ENCODE measurements around the gene SPCS1.

The SPCS1 gene

DNA sequence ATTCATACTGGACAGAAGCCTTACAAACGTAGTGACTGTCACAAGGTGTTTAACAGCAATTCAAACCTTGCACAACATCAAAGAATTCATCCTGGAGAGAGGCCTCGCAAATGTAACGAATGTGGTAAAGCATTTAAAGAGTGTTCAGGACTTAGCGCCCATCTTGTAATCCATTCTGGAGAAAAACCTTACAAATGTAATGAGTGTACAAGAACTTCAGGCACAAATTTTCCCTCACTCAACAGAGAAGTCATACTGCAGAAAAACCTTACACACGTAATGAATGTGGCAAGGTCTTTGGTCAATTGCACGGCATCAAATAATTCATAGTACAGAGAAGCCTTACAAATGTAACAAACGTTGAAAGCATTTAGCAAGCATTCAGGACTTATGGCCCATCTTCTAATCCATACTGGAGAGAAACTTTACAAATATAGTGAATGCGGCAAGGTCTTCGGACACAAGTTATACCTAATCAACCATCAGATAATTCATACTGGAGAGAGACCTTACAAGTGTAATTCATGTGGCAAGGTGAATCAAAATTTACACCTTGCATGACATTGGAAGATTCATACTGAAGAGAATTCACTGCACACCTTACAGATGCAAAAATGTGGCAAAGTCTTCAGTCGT lies 27.5 kb downstream of the SPCS1 start:
- Histone ChIP-seq H3K4me1 (ENCODE audit: control insufficient read depth, insufficient read depth, low read length) (no peaks in the 10 kb centered on the region), H3K4me3 (ENCODE audit: low read depth, low read length) (no peak overlapping the region), H3K9me3 (ENCODE audit: control insufficient read depth, insufficient read depth, low read length) (peaks cover 2% of the 10 kb centered on the region; the same call in 1 of the 2 replicates), H3K36me3 (ENCODE audit: control insufficient read depth, insufficient read depth, low read length) (peaks cover 59% of the 10 kb centered on the region), H3K9ac (ENCODE audit: low read depth, low read length) (no peak overlapping the region), H3K27ac (ENCODE audit: low read depth, low read length) (no peak overlapping the region), H3K27me3 (ENCODE audit: control insufficient read depth, insufficient read depth, low read length) (no peaks in the 10 kb centered on the region)

DNA sequence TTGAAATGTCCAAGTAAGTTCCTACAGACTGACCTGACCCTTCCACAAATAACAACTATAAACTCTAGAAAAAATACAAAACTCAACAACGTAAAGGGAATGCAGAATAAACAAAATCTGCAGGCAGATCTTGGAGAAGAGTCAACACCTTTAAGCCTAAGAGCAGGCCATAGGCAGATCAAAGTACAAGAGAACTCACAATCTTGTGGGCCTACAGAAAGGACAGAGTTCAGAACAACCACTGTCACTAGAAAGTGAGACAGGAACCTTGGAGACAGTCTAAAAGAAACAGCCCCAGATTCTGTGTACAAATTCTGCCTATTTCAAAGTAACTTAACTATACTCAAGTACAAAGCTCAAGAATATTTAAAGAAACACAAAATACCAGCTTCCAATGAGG lies 33.8 kb downstream of the SPCS1 start:
- Histone ChIP-seq H3K4me3 (ENCODE audit: low read depth, low read length) (no peak overlapping the region), H3K36me3 (ENCODE audit: control insufficient read depth, insufficient read depth, low read length) (peaks cover 86% of the 10 kb centered on the region), H3K9me3 (ENCODE audit: control insufficient read depth, insufficient read depth, low read length) (no peaks in the 10 kb centered on the region), H3K4me1 (ENCODE audit: control insufficient read depth, insufficient read depth, low read length) (no peaks in the 10 kb centered on the region), H3K27ac (ENCODE audit: low read depth, low read length) (no peak overlapping the region), H3K27me3 (ENCODE audit: control insufficient read depth, insufficient read depth, low read length) (no peaks in the 10 kb centered on the region), H3K9ac (ENCODE audit: low read depth, low read length) (no peak overlapping the region)

DNA sequence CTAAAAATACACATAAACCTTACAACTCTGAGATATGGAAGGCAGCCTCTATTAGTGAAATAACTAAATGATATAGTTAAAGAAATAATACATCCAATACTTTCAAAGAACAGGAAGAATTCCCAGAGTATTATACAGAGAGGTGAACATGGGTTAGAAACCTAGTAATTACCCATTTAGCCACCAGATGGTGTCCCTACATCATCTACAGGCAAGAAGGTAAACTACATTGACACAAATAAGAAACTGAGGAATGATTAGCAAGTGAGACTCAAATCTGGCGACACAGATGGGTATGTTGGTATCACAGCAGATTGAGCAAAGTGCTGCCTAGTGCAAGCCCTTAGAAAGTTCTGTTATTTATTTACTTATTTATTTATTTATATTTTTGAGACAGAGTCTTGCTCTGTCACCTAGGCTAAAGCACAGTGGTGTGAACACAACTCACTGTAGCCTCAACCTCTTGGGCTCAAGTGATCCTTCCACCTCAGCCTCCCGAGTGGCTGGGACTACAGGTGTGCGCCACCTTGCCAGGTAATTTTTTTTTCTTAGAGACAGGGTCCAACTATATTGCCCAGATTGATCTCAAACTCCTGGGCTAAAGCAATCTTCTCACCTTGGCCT lies 36.6 kb downstream of the SPCS1 start:
- Histone ChIP-seq H3K4me3 (ENCODE audit: low read depth, low read length) (no peak overlapping the region), H3K27me3 (ENCODE audit: control insufficient read depth, insufficient read depth, low read length) (no peaks in the 10 kb centered on the region), H3K27ac (ENCODE audit: low read depth, low read length) (no peak overlapping the region), H3K9me3 (ENCODE audit: control insufficient read depth, insufficient read depth, low read length) (no peaks in the 10 kb centered on the region), H3K36me3 (ENCODE audit: control insufficient read depth, insufficient read depth, low read length) (peaks cover 87% of the 10 kb centered on the region), H3K4me1 (ENCODE audit: control insufficient read depth, insufficient read depth, low read length) (no peaks in the 10 kb centered on the region), H3K9ac (ENCODE audit: low read depth, low read length) (no peak overlapping the region)

DNA sequence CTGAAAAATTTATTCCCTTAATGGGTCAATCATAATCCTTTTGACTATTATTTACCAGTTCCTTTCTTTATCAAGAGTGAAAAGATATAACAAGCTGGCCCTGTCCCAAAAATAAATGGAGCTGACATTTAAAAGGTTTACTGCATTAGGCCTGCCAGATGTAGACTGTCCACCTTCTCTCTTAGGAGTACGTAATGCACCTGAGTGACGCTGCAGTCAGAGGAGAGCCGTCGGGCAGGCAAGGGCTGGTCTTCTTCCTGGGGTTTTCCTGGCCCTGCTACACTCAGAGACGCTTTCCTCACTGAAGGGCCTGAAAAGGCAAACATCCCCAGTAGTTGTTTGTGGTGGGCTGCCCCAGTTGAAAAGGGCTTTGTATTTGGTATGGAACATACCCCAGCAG lies 37.2 kb downstream of the SPCS1 start:
- H3K27ac ChIP-seq (ENCODE audit: low read depth, low read length), result no peak overlapping the region
- peaks cover 88% of the 10 kb centered on the region for H3K36me3 ChIP-seq (ENCODE audit: control insufficient read depth, insufficient read depth, low read length)
- no peak overlapping the region for H3K4me3 ChIP-seq (ENCODE audit: low read depth, low read length)
- H3K9ac ChIP-seq (ENCODE audit: low read depth, low read length), result no peak overlapping the region
- no peaks in the 10 kb centered on the region for H3K4me1 ChIP-seq (ENCODE audit: control insufficient read depth, insufficient read depth, low read length)
- no peaks in the 10 kb centered on the region for H3K27me3 ChIP-seq (ENCODE audit: control insufficient read depth, insufficient read depth, low read length)
- no peaks in the 10 kb centered on the region for H3K9me3 ChIP-seq (ENCODE audit: control insufficient read depth, insufficient read depth, low read length)

DNA sequence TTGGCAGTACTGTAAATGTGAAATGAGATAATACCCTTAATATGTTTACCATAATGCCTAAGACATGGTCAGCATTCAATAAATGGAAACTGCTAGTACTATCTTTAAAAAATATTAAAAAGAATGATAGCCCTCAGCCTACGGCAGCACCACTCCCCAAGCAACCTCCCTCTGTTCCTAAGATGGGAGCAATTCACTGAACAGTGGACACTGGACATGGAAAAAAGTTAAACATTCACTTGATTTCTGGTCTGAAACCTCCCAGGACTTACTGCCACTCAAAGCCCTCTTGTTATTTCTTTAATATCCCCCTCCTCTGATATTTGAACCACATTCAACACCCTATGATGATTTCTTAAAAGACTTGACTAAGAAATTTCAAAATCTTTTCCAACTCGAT lies 37.8 kb downstream of the SPCS1 start:
- peaks cover 88% of the 10 kb centered on the region for H3K36me3 ChIP-seq (ENCODE audit: control insufficient read depth, insufficient read depth, low read length)
- H3K27me3 ChIP-seq (ENCODE audit: control insufficient read depth, insufficient read depth, low read length), result no peaks in the 10 kb centered on the region
- H3K4me3 ChIP-seq (ENCODE audit: low read depth, low read length), result no peak overlapping the region
- H3K27ac ChIP-seq (ENCODE audit: low read depth, low read length), result no peak overlapping the region
- H3K9me3 ChIP-seq (ENCODE audit: control insufficient read depth, insufficient read depth, low read length), result no peaks in the 10 kb centered on the region
- H3K9ac ChIP-seq (ENCODE audit: low read depth, low read length), result no peak overlapping the region
- no peaks in the 10 kb centered on the region for H3K4me1 ChIP-seq (ENCODE audit: control insufficient read depth, insufficient read depth, low read length)

DNA sequence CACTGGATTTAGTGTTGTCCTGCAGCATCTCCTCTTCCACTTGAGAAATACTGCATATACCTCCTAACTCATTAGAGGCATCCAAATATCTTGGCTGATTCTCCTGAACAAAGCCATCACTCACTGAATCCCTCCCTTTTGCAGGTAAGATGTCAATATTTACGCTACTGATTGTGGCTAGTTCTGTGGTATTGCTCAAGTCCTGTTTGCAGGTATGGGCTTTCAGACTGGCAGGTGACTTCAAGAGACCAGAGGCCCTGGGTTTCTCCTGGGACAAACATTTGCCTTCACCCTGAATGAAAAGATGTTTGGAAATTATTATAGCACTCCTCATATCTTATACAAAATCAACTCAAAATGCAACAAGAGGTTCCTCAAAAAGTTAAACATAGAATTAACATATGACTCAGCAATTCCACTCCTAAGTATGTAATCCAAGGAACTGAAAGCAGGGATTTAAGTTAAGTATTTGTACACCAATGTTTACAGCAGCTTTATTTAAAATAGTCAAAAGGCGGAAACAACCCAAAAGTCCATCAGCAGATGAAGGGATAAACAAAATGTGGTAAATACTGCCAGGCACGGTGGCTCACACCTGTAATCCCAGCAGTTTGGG lies 46.2 kb downstream of the SPCS1 start:
- H3K36me3 ChIP-seq (ENCODE audit: control insufficient read depth, insufficient read depth, low read length), result peaks cover 82% of the 10 kb centered on the region
- H3K4me1 ChIP-seq (ENCODE audit: control insufficient read depth, insufficient read depth, low read length), result no peaks in the 10 kb centered on the region
- H3K27me3 ChIP-seq (ENCODE audit: control insufficient read depth, insufficient read depth, low read length), result no peaks in the 10 kb centered on the region
- H3K27ac ChIP-seq (ENCODE audit: low read depth, low read length), result no peak overlapping the region
- H3K9ac ChIP-seq (ENCODE audit: low read depth, low read length), result no peak overlapping the region
- no peaks in the 10 kb centered on the region for H3K9me3 ChIP-seq (ENCODE audit: control insufficient read depth, insufficient read depth, low read length)
- H3K4me3 ChIP-seq (ENCODE audit: low read depth, low read length), result no peak overlapping the region

DNA sequence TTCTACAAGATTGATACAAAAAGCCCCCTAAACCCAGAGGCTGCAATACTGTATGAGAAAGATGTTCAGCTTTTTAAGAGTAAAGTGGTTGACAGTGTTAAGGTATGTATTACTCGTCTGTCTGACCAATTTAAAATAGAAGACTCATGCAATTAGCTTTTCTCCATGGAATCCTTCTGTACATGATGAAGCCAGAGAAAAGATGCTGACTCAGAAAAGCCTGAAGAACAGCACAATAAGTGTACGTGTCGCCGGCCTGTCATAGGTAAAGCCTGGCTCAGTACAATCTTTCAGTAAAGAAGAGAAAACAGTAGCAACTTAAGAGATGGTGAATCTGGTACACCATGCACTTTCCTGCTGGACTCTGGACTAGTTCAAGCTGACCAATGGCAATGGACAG lies 48.5 kb downstream of the SPCS1 start:
- Histone ChIP-seq H3K9me3 (ENCODE audit: control insufficient read depth, insufficient read depth, low read length) (no peaks in the 10 kb centered on the region), H3K27ac (ENCODE audit: low read depth, low read length) (no peak overlapping the region), H3K4me3 (ENCODE audit: low read depth, low read length) (no peak overlapping the region), H3K4me1 (ENCODE audit: control insufficient read depth, insufficient read depth, low read length) (no peaks in the 10 kb centered on the region), H3K27me3 (ENCODE audit: control insufficient read depth, insufficient read depth, low read length) (no peaks in the 10 kb centered on the region), H3K36me3 (ENCODE audit: control insufficient read depth, insufficient read depth, low read length) (peaks cover 83% of the 10 kb centered on the region), H3K9ac (ENCODE audit: low read depth, low read length) (no peak overlapping the region)

DNA sequence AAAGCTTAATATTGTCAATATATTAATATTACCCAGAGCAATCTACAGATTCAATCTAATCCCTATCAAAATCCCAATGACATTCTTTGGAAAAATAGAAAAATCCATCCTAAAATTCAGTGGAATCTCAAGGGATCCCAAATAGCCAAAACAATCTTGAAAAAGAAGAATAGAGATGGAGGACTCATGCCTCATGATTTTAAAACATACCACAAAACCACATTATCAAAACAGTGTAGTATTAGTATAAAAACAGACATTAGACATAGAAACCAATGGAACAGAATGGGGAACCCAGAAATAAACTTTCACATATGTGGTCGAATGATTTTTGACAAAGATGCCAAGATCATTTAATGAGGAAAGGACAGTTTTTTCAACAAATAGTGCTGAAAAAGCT lies 50.2 kb downstream of the SPCS1 start:
- Histone ChIP-seq H3K4me3 (ENCODE audit: low read depth, low read length) (no peak overlapping the region), H3K9ac (ENCODE audit: low read depth, low read length) (no peak overlapping the region), H3K27me3 (ENCODE audit: control insufficient read depth, insufficient read depth, low read length) (no peaks in the 10 kb centered on the region), H3K9me3 (ENCODE audit: control insufficient read depth, insufficient read depth, low read length) (no peaks in the 10 kb centered on the region), H3K36me3 (ENCODE audit: control insufficient read depth, insufficient read depth, low read length) (peaks cover 82% of the 10 kb centered on the region), H3K27ac (ENCODE audit: low read depth, low read length) (no peak overlapping the region), H3K4me1 (ENCODE audit: control insufficient read depth, insufficient read depth, low read length) (no peaks in the 10 kb centered on the region)
